GM21576 (cell line): ENCODE measurements around the gene XG.
"Not testable (repeated sequence)": the region's sequence is repeated elsewhere in the genome, so short reads cannot be mapped to it uniquely, and the experiment has no call there.

Experiments
- ATAC-seq: cut with Tn5 transposase; IDR thresholded peaks from one replicate; pipeline ENCODE4 v1.9.1; 2021; ENCODE audit warnings: mild to moderate bottlenecking, moderate library complexity; ENCODE audit not compliant: unreplicated experiment

Gene XG

GRCh38 chrX:2732649-2733048 lies 19.2 kb upstream of the XG start:
- ATAC-seq, result no peak

GRCh38 chrX:2733286-2733685 lies 18.6 kb upstream of the XG start:
- ATAC-seq, result no peak

- ATAC-seq, result no peak
These were observed 16.6 kb upstream of the XG start for GRCh38 chrX:2735270-2735669.

- no peak for ATAC-seq
These were observed 11.2 kb upstream of the XG start for GRCh38 chrX:2740672-2741071.

GRCh38 chrX:2741386-2741785 lies 10.5 kb upstream of the XG start:
- no peak for ATAC-seq

- ATAC-seq, result not testable (repeated sequence)
These were observed 5.6 kb upstream of the XG start for GRCh38 chrX:2746250-2746649.

GRCh38 chrX:2748171-2748814 lies 3.5 kb upstream of the XG start:
- no peak for ATAC-seq

GRCh38 chrX:2748815-2749188 lies 3.0 kb upstream of the XG start:
- ATAC-seq, result no peak

GRCh38 chrX:2751291-2751690 lies 549 bp upstream of the XG start:
- ATAC-seq, result no peak

GRCh38 chrX:2752441-2752840 lies 601 bp downstream of the XG start:
- ATAC-seq, result not testable (repeated sequence)

GRCh38 chrX:2755163-2755715 lies 3.4 kb downstream of the XG start:
- ATAC-seq, result not testable (repeated sequence)

- ATAC-seq, result no peak
These were observed 4.7 kb downstream of the XG start for GRCh38 chrX:2756548-2756947.

- ATAC-seq, result no peak
These were observed 9.4 kb downstream of the XG start for GRCh38 chrX:2761246-2761645.

GRCh38 chrX:2762671-2763070 lies 10.8 kb downstream of the XG start:
- not testable (repeated sequence) for ATAC-seq

- not testable (repeated sequence) for ATAC-seq
These were observed 13.1 kb downstream of the XG start for GRCh38 chrX:2764766-2765548.

GRCh38 chrX:2765549-2765830 lies 13.7 kb downstream of the XG start:
- no peak for ATAC-seq

- no peak for ATAC-seq
These were observed 15.1 kb downstream of the XG start for GRCh38 chrX:2766906-2767305.

- no peak for ATAC-seq
These were observed 16.0 kb downstream of the XG start for GRCh38 chrX:2767631-2768455.

GRCh38 chrX:2769615-2770014 lies 17.8 kb downstream of the XG start:
- ATAC-seq, result no peak

- ATAC-seq, result not testable (repeated sequence)
These were observed 21.6 kb downstream of the XG start for GRCh38 chrX:2773166-2774055.

GRCh38 chrX:2774057-2774456 lies 22.2 kb downstream of the XG start:
- ATAC-seq, result no peak
